NCI-H2171 (cell line): ENCODE data around the gene RHD.
"Not testable (repeated sequence)": the region's sequence is repeated elsewhere in the genome, so short reads cannot be mapped to it uniquely, and the experiment has no call there.

Experiments
- DNase-seq: peaks from one replicate; lab custom pipeline; 2025; lab: John Stamatoyannopoulos, UW

Gene RHD

DNA sequence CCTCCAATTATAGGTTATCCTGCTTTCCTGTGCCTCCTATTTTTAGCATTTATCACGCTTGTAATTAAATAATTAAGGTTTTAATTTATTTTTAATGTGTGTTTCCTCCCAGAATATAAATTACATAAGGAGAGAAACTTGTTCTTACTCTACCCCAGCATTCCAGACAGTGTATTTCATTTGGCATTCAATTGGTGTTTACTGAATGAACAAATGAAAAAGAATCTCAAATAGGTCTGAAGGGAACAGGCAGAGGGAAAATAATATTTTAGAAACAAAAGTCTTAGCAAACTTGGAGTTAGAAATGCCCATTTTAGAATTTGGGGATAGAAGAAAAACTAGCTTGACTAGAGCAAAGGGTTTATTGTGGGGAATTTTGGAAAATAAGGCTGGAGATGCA, 15.1 kb upstream of the RHD start:
- no peak for DNase-seq

DNA sequence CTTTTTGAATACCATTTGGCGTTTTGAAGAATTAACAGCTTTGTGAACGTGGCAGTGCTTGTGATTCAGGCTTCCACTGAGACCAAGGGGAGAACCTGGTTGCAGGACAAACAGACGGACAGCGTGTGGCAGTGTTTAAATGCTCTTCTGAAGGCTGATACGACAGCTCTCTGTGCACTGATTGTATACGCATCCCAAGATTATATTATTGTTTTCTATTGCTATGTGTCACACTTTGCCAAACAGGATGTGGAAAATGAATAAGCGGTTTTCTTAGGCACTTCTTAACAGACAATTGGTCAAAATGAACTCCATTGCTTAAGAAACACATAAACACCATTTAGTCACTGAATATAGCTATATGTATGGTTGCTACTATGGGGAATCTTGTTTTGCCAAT, 12.5 kb upstream of the RHD start:
- not testable (repeated sequence) for DNase-seq

DNA sequence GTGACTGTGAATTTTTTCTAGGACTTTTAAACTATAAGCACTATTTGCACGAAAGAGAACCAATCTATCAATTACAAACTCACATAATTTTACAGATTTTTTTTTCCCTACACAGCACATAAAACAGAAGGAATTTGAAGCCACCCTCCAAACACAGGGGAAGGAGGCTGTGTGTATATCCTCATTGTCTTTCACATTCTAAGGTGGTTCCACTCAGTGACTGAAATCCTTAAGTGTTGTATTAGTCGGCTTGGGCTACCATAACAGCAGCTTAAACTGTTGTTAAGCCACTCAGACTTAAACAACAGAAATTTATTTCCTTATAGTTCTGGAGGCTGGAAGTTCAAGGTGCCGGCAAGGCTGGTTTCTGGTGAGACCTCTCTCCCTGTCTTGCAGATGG, 12.0 kb upstream of the RHD start:
- DNase-seq: not testable (repeated sequence)

DNA sequence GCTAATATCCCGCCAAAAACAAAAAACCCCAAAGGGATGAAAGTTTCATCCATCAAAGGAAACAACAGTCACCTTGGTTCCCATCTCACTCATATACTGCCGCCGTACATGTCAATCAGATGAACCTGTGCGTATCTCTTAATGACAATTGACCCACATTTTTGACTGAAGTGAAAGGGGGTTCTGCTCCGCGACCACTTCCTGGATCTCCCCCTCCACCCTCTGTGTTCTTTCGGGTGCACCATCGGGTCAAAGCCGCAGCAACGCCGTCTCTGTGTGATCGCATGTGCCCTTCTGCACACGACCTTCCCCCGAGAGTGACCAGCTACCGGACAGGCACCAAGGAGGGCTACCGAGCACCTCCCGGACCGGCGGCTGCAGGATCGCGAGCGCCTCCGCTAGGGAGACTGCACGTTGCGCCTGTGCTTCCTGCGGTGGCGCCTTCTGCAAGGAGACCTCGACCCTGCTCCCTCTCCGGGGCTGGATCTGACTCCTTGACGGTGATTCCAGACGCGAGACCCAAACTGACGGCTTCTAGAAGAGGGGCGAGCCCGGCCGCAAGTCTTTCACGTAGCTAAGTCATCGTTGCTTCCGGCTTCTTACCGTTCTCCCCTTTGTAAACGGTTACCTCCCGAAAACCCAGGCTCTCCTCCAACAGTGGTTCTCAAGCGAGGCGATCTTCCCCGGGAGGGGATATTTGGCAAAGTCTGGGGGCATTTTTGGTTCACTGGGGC, 5.6 kb upstream of the RHD start:
- not testable (repeated sequence) for DNase-seq

DNA sequence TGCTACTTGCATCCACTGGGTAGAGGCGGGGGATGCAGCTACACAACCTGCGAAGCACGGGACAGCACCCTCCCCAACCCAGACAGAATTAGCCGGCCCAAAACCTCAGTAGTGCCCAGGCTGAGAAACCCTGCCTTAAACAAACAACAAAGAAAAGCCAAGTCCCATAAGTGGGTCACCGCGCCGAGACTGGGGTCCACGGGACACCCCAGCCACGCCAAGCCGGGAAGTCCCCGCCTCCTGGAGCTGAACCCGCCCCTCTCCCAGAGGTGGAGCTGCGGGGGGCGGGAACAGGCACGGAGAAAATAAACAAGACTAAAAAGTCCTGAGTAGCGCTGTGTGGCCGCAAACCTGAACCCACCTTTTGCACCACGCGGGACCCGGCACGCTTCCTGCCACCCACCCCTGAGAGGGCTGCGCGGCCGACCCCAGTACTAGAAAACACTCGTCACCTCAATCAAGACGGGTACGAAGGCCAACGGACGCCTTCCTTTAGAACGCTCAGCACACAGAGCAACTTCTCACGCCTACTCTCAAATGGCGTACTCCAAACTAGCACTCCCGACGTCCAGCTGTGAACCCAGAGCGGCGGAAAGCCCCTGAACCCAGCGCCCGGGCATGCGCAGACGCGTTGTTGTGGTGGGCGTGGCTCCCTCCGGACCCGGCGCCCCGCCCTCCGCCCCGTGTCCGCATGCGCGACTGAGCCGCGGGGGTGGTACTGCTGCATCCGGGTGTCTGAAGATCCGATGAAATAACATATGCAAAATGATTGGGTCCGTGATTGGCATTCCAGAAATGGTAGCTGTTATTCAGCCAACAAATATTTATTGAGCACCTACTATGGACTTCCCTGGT, 4.8 kb upstream of the RHD start:
- peak; percentile 20 for DNase-seq

DNA sequence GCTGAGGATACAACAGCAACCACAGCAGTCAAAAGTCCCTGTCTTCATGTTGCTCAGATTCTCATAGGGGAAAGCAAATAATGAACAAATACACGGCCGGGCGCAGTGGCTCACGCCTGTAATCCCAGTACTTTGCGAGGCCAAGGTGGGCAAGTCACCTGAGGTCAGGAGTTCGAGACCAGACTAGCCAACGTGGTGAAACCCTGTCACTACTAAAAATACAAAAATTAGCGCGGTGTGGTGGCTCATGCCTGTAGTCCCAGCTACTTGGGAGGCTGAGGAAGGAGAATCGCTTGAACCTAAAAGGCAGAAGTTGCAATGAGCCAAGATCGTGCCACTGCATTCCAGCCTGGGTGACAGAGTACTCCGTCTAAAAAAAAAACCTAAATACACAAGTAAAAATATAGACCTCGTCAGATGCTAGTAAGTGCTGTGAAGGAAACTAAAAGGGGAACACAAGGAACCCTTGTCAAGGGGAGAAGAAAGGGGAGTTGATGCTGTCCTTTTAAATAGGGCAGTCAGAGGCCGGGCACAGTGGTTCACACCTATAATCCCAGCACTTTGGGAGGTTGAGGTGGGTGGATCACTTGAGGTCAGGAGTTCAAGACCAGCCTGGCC, 4.1 kb upstream of the RHD start:
- not testable (repeated sequence) for DNase-seq

DNA sequence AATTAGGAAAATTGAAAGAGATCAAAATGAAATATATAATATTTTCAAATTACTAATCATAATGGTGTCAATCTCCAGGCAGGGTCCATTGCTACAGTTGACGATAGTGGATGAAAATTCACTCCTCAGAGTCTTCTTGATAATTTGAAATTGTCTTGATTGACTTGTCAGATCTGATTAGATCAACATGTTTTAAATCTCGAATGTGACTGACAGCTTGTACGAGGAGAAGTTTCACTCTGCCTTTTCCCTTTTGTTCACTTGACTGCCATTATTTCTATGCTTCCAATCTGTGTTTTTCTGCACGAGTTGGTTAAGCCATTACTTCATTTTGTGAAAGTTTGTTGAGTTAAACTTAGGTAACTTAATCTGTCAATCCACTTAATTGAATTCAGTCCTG, 3.3 kb downstream of the RHD start:
- not testable (repeated sequence) for DNase-seq

DNA sequence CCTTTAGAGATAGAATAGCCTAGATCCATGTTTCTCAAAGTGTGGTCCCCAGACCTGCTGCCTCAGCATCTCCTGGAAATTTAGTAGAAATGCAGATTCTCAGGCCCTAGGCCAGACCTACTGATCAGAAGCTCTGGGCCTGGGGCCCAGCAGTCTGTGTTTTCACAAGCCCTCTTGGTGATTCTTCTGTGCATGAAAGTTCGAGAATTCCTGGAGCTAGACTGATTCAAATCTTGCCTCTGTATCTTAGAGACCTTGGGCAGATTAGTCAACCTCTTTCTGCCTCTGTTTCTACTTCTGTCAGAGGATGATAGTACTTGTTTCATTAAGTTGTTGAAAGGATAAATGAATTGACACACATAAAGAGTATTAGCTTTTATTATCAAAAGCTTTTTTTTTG, 5.0 kb downstream of the RHD start:
- not testable (repeated sequence) for DNase-seq

DNA sequence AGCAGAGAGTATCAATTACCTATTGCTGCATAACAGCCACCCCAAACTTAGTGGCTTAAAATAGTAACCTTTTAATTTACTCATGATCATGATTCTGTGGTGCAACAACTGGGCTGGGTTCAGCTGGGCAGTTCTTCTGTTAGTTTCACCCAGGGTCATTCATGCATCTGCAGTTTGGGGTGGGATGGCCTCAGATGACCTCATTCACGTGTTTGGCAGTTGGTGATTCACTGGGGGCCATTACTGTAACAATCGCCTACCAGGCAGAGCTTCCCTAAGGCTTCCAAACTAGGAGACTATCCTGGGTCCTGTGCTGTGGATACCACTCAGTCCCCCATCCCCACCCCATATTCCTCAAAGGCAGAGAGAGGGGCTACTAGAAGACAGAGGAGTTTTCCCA, 6.0 kb downstream of the RHD start:
- DNase-seq: not testable (repeated sequence)

DNA sequence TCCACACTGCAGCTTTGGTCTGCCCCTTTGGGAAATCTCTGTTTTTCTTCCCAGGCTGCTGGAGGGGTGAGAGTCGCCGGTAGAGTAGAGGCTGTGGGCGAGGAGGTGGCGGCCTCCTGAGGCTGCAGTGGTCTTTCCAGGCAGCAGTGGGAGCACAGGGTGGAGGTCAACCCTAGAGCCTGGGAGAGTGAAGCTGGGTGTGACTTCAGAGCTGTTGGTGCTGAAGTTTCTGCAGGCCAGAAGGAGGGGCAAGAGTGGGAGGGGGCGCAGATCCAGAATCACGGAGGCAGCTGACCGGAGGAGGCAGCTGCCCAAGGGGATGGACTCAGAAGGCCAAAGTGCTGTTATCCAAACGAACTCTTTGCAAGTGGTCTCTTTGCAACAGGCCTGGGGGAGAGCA, 6.5 kb downstream of the RHD start:
- not testable (repeated sequence) for DNase-seq

DNA sequence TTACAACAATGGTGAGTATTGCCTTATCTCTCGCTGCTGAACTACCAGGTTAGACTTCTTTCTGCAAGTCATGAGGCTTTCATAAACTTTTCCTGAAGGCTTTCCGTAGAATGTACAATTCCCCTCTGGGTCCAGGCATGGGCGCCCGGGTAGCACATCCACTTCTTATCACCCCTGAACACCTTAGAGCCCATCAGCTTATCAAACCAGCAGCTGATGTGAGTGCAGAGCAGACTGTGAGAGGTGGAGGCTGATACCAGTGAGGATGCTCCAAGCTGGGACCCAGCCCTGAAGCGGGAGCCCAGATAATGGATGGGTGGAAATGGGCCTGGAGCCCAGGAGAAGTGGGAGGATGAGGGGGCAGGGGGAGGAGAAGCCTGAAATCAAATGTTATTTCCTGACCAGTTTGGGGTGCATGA, 7.4 kb downstream of the RHD start:
- not testable (repeated sequence) for DNase-seq

DNA sequence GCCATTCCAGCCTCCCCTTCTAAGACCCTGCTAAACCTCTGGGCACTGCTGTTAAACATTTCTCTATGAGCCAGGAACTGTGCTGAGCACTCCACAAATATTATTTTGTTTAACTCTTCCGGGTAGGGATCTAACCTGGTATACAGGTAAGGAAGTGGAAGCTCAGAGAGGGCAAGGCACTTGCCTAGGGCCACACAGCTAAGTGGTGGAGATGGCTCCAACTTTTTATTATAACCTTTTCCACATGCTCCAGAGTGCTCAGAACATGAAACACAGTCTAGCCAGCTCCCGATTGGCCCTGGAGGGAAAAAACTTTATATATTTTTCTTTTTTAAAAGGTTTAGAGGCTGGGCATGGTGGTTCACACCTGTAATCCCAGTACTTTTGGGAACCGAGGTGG, 13.6 kb downstream of the RHD start:
- DNase-seq: not testable (repeated sequence)

DNA sequence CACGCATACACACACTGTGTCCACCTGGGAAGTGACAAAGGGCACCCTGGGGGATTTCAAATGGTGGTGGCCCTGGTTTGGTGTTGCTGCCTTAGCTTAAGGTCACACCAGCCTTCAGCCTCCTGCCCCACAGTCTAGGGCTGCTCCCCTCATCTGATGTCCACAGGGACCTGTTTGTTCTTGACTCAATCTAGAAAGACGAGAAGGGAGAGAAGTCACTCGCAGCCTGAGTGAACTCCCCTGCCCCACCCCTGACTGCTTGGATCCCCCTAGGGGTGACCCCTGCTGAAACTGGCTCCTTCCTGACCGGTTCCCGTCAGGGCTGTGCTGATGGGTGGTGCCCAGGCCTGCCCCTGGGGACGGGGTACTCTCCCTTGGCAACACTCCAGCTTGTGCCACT, 14.9 kb downstream of the RHD start:
- not testable (repeated sequence) for DNase-seq

DNA sequence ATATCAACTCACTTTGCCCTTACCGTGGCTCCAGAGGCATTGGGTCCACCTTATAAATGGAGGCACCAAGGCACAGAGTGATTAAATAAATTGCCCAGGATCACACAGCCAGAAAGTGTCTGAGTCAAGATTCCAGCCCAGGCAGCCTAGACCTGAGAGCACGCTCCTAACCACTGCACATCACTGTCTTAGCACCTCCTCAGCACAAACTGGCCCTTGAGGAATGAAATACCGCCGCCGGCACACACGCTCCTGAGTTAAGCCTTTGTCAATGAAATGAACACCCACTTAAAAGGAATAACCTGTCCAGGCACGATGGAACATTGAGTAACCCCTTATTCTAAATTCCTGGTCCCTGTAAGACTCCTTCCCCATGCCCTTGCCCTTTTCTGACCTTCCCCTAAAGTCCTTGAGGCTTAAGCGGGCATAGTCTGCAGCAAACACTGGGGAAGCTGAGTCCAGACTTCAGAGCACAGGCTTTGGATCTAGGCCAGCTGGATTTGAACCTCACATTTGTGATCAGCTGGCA, 16.3 kb downstream of the RHD start:
- DNase-seq: not testable (repeated sequence)

DNA sequence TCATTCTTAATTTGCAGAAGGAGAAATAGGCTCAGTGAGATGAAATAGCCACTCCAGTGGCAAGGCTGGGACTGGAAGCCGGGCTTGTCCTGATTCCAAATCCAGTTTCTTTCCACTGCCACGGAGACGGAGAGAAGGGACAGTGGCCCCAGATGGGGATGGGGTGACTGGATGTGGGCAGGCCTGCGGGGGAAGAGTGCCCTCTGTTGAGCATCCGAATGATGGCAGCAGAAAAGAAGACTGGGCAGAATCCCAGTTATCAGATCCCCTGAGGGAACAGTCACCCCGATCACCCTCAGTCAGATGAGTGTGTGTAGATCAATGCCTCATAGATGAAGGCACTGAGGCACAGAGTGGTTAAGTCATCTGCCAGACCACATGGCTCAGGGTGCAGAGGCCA, 17.7 kb downstream of the RHD start:
- DNase-seq: not testable (repeated sequence)

DNA sequence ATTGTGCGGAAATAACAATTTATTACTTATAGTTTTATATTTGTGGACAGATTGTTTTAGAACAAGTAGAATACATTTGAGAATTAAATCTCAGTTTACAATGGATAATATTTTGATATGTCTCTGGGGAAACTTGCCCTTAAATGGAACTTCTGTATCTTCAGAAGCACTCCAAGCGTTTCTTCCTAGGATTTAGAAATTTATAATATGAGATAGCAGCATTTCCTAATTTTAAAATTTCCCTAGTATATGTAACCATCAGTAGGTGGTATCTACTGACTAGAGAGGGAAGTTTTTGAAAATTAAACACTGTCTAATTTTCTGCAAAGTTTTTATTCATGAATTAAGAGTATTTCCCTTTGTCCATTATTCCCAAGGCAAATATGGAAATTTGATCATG, 21.1 kb downstream of the RHD start:
- not testable (repeated sequence) for DNase-seq

DNA sequence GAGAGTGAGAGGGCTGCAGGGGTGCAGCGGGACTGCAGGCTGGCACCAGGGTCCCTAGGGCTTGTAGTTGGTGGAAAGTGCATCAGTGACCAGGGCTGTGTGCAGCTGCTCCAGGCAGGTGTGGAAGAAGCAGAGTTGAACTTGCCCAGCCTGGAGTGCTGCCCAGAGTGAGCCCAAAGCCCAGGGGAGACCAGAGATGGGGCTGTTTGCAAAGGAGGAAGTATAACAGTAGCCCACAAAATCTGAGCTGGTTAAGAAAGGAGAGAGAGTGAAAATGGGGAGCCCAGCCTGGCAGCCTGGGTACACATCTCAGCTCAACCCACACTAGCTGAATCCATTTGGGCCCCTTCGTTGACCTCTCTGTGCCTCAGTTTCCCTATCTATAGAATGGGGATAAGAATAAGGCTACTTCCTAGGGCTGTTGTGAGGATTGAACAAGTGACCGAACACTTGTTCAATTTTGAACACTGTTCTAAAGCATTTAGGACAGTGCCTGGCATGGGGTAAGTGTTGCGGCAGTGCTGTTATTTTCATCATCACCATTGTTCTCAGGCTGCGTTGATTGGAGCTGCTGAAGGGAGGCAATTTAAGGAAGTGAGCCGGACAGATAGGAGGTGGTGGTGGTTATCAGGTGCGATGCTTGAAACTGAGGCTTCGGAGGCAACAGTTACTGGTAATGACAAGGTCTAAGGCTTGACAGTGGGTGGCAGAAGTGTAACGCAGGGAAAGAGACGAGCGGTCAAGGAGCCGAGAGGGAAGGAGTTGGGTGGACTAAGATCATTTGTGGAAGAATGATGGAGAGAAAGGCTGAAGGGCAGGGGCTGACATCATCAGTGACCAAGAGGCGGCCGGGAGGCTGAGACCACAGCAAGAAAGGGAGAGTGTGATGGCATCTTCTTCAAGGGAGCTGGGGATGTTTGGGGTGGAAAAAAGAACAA, 22.8 kb downstream of the RHD start:
- not testable (repeated sequence) for DNase-seq

DNA sequence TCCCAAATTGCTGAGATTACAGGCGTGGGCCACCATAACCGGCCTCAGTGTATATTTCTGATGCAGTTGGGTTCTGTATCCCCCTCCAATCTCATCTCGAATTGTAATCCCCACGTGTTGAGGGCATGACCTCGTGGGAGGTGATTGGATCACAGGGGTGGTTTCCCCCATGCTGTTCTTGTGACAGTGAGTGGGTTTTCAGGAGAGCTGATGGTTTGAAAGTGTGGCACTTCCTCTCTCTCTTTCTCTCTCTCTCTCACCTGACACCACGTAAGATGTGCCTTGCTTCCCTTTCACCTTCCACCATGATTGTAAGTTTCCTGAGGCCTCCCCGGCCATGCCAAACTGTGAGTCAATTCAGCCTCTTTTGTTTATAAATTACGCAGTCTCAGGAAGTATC, 24.2 kb downstream of the RHD start:
- DNase-seq: not testable (repeated sequence)

DNA sequence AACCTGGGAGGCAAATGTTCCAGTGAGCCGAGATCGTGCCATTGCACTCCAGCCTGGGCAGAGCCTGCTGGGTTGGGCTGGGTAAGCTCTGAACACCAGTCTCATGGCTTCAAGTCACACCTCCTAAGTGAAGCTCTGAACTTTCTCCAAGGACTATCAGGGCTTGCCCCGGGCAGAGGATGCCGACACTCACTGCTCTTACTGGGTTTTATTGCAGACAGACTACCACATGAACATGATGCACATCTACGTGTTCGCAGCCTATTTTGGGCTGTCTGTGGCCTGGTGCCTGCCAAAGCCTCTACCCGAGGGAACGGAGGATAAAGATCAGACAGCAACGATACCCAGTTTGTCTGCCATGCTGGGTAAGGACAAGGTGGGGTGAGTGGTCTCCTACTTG, 28.4 kb downstream of the RHD start:
- not testable (repeated sequence) for DNase-seq

DNA sequence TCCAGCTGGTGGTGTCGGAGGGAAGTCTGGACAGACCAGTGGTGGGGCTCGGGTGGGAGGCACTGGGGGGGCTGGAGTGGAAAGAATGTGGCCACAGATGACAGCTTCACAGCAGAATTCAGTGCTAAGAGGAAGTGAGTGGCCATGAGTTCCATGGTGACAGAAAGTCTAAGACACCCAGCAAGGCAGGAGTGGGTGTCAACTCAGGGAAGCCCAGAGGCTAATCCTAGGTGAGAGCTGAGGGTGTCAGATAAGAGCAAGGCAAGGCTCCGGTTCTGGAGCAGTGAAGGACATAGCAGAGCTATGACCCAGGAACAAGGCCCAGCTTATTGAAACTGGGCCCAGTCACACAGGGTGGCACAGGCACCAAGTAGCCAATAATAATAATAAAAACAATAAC, 30.0 kb downstream of the RHD start:
- DNase-seq: not testable (repeated sequence)

DNA sequence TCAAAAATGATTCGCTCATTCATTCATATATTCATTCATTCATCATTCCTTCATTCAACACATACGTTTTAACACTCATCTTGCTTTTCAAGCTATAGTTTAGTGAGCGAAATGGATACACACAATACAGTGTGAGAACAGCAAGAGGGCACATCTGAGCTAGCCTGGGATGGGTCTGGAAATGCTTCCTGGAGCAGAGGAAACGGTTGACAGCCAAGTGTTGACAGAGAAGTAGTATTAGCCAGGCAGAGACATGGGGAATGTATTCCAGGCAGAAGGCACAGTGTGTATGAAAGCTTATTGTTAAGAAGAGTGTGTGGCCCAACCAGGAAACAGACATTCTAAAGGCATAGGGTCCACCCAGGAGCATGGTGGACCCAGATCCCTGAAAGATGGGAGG, 32.6 kb downstream of the RHD start:
- DNase-seq: not testable (repeated sequence)
